Brain microvascular endothelial cell (primary cell): Measurements from ENCODE around the gene LONP2.

Experiments
- DNase-seq: peaks from one replicate; pipeline ENCODE4 v3.0.0-alpha.2; 2020
- H3K27ac ChIP-seq: fragments of 250-450 bp; sonication (Bioruptor Pico); 2 replicates; pipeline ENCODE4 v1.5.1; 2020; ENCODE audit warnings: mild to moderate bottlenecking, moderate library complexity
- H3K27me3 ChIP-seq: fragments of 250-450 bp; sonication (Bioruptor Pico); replicated peaks from 2 replicates; pipeline ENCODE4 v1.5.1; 2020; ENCODE audit warnings: mild to moderate bottlenecking
- H3K36me3 ChIP-seq: fragments of 250-450 bp; sonication (Bioruptor Pico); replicated peaks from 2 replicates; pipeline ENCODE4 v1.5.1; 2020; ENCODE audit warnings: mild to moderate bottlenecking
- H3K4me3 ChIP-seq: 2 replicates; pipeline ENCODE4 v1.5.1; 2011; ENCODE audit warnings: low read depth, mild to moderate bottlenecking, control low read depth, low read length, moderate library complexity
- in situ Hi-C: cut with HindIII; loops from 2 replicates; pipeline ENCODE4 v1.10.0; 2017; ENCODE audit warnings: low sequenced_read_pairs, low pct_ligation_motif_present
- TF ChIP-seq, protein P1 (sequence below): IDR thresholded peaks from 2 replicates; pipeline ENCODE4 v1.5.1; 2011; ENCODE audit warnings: low read depth, mild to moderate bottlenecking, moderate library complexity, low read length, control low read depth, inconsistent platforms; ENCODE audit errors: missing control alignments

LONP2 gene

DNA sequence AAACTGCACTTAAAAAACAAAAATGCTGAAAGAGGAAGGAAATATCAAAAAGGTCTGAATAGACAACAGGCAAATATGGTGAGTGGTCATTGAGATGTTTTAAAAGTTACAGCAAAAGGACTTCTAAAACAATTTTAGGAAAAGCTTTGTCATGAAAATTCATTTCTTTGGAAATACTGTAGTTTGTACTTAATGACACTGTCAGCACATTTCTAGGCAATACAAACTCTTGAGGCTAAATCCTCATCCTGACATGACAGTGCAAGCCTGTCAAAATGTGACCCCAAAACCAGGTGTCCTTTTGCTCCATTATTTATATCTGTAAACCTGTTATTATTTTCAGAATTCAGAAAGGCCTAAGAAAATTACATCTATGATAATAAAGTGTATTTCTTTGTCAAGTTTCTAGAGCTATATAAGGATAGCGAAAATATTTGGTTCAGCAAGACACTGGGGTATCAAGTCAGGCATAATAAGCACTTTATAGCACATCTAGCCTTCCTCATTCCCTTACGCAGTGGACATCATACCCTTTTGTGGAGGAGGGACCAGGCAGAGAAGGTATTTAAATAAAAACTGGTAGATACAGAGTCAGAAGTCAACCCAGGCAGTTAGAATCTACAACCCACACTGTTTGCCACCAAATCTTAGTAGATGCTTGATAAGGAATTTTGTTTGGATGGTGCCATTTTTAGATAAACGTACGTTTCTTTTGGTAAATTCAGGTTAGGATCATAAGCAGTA is 112.7 kb downstream of the LONP2 start:
- Histone ChIP-seq H3K27me3 (no peaks in the 10 kb centered on the region), H3K36me3 (peaks cover 21% of the 10 kb centered on the region), H3K27ac (no peak overlapping the region), H3K4me3 (no peak overlapping the region)
- no peak for DNase-seq
- in situ Hi-C loops, result no loop called here
- TF ChIP-seq, protein P1, sequence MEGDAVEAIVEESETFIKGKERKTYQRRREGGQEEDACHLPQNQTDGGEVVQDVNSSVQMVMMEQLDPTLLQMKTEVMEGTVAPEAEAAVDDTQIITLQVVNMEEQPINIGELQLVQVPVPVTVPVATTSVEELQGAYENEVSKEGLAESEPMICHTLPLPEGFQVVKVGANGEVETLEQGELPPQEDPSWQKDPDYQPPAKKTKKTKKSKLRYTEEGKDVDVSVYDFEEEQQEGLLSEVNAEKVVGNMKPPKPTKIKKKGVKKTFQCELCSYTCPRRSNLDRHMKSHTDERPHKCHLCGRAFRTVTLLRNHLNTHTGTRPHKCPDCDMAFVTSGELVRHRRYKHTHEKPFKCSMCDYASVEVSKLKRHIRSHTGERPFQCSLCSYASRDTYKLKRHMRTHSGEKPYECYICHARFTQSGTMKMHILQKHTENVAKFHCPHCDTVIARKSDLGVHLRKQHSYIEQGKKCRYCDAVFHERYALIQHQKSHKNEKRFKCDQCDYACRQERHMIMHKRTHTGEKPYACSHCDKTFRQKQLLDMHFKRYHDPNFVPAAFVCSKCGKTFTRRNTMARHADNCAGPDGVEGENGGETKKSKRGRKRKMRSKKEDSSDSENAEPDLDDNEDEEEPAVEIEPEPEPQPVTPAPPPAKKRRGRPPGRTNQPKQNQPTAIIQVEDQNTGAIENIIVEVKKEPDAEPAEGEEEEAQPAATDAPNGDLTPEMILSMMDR, result no peak

DNA sequence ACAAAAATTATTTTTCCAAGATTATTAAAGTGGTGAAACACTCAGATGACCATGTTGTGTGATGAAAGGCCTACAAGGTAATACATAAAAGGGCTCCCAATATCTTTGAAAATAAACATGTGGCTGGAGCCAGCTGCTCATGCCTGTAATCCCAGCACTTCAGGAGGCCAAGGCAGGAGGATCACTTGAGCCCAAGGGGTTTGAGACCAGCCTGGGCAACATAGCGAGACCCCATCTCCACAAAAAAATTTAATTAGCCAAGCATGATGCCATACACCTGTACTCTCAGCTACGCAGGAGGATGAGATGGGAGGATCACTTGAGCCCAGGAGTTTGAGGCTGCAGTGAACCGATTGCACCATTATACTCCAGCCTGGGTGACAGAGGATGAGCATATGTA is 114.3 kb downstream of the LONP2 start:
- no peak for DNase-seq
- TF ChIP-seq, protein P1, result no peak
- no peak overlapping the region for H3K4me3 ChIP-seq
- H3K36me3 ChIP-seq, result peaks cover 16% of the 10 kb centered on the region
- in situ Hi-C loops, result no loop called here
- H3K27ac ChIP-seq, result no peak overlapping the region
- no peaks in the 10 kb centered on the region for H3K27me3 ChIP-seq

DNA sequence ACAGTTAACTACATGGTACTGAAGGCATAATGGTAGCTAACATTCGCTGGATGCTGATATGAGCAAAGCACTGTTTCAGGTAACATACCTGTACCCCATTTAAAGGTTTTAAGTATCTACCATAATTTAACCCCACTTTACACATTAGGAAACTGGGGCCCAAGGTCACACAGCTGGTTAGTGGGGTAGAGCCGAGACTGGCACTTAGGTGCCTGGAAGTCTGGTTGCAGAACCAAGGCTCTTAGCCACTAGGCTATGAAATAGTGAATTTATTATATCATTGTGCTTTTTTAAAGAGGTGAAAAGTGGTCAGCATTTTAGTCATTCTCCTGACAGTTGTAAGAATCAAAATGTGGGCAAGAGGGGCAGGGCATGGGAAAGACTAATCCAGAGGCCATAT is 115.9 kb downstream of the LONP2 start:
- DNase-seq, result no peak
- in situ Hi-C loops, result no loop called here
- H3K27me3 ChIP-seq, result no peaks in the 10 kb centered on the region

DNA sequence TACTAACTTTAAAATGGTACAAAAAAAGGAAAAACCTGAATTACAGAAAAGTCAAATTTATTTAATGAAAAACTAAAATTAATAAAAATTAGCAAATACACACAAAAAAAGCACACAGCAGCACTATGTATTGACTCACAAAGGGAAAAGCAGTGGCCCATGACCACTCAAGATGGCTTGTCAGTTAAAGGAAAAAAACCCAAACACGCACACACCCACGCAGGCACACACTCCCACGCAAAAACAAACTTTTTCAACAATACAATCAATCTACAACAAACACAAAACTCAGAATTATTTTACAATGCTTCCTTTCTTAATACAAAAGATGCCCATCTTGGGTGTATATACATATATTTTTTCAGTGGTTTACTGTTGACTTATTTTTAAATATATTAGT is 116.9 kb downstream of the LONP2 start:
- no peak overlapping the region for H3K4me3 ChIP-seq
- in situ Hi-C loops, result no loop called here
- H3K36me3 ChIP-seq, result peaks cover 13% of the 10 kb centered on the region
- DNase-seq, result no peak
- no peak overlapping the region for H3K27ac ChIP-seq
- no peaks in the 10 kb centered on the region for H3K27me3 ChIP-seq
- TF ChIP-seq, protein P1, result no peak

More for the DNA sequence above, 115.9 kb downstream of the LONP2 start:
- no peak overlapping the region for H3K27ac ChIP-seq
- H3K4me3 ChIP-seq, result no peak overlapping the region
- H3K36me3 ChIP-seq, result peaks cover 15% of the 10 kb centered on the region
- TF ChIP-seq, protein P1, result no peak

GRCh38 chr16:48361540-48362144 is 117.5 kb downstream of the LONP2 start:
- Histone ChIP-seq H3K27me3 (no peaks in the 10 kb centered on the region), H3K4me3 (no peak overlapping the region), H3K36me3 (peaks cover 13% of the 10 kb centered on the region), H3K27ac (no peak overlapping the region)
- no peak for DNase-seq
- TF ChIP-seq, protein P1, result no peak
- in situ Hi-C loops, result no loop called here
